ENCODE data around the gene APOA5. TPM values are rescaled to one million over a fixed set of nuclear protein-coding genes. Genes with fewer than 3 reads are reported as not detected.

The APOA5 gene
- total RNA-seq, 1 donor from 2014 or later = not detected

DNA sequence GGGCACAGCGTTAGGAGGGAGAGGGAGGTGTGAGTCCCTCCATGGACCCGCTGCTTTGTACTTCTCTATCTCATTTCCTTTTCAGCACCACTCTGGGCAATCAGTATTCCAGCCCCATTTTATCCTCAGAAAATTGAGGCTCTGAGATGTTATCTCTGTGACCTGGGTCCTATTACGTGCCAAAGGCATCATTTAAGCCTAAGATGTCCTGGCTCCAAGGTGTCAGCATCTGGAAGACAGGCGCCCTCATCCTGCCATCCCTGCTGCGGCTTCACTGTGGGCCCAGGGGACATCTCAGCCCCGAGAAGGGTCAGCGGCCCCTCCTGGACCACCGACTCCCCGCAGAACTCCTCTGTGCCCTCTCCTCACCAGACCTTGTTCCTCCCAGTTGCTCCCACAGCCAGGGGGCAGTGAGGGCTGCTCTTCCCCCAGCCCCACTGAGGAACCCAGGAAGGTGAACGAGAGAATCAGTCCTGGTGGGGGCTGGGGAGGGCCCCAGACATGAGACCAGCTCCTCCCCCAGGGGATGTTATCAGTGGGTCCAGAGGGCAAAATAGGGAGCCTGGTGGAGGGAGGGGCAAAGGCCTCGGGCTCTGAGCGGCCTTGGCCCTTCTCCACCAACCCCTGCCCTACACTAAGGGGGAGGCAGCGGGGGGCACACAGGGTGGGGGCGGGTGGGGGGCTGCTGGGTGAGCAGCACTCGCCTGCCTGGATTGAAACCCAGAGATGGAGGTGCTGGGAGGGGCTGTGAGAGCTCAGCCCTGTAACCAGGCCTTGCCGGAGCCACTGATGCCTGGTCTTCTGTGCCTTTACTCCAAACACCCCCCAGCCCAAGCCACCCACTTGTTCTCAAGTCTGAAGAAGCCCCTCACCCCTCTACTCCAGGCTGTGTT is 37.2 kb upstream of the APOA5 start:
- DNase-seq = no peak
- no peak overlapping the region for H3K4me3 ChIP-seq

GRCh38 chr11:116827461-116827860 is 35.8 kb upstream of the APOA5 start:
- intact Hi-C loops (cut with micrococcal nuclease) = no loop called here
- no peaks in the 10 kb centered on the region for H3K9me3 ChIP-seq (replicated peaks)
- no peak for DNase-seq

More for the DNA sequence above, 37.2 kb upstream of the APOA5 start:
- H3K4me1 ChIP-seq = no peaks in the 10 kb centered on the region
- TF ChIP-seq, protein P1, sequence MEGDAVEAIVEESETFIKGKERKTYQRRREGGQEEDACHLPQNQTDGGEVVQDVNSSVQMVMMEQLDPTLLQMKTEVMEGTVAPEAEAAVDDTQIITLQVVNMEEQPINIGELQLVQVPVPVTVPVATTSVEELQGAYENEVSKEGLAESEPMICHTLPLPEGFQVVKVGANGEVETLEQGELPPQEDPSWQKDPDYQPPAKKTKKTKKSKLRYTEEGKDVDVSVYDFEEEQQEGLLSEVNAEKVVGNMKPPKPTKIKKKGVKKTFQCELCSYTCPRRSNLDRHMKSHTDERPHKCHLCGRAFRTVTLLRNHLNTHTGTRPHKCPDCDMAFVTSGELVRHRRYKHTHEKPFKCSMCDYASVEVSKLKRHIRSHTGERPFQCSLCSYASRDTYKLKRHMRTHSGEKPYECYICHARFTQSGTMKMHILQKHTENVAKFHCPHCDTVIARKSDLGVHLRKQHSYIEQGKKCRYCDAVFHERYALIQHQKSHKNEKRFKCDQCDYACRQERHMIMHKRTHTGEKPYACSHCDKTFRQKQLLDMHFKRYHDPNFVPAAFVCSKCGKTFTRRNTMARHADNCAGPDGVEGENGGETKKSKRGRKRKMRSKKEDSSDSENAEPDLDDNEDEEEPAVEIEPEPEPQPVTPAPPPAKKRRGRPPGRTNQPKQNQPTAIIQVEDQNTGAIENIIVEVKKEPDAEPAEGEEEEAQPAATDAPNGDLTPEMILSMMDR (IDR thresholded peaks at IDR 0.05; ENCODE audit: borderline replicate concordance) = no peak
- no peak overlapping the region for H3K27ac ChIP-seq (replicated peaks)
- no peaks in the 10 kb centered on the region for H3K36me3 ChIP-seq
- intact Hi-C loops (cut with micrococcal nuclease) = no loop called here
- no peaks in the 10 kb centered on the region for H3K27me3 ChIP-seq (ENCODE audit: low read depth)
- H3K9me3 ChIP-seq (replicated peaks) = no peaks in the 10 kb centered on the region

GRCh38 chr11:116826751-116827431 is 35.2 kb upstream of the APOA5 start:
- TF ChIP-seq, protein P1 (IDR thresholded peaks at IDR 0.05; ENCODE audit: borderline replicate concordance) = no peak
- no peaks in the 10 kb centered on the region for H3K4me1 ChIP-seq
- DNase-seq = no peak

More at GRCh38 chr11:116827461-116827860, 35.8 kb upstream of the APOA5 start:
- Histone ChIP-seq H3K27me3 (ENCODE audit: low read depth) (no peaks in the 10 kb centered on the region), H3K4me3 (no peak overlapping the region), H3K4me1 (no peaks in the 10 kb centered on the region), H3K27ac (replicated peaks) (no peak overlapping the region), H3K36me3 (no peaks in the 10 kb centered on the region)
- TF ChIP-seq, protein P1 (IDR thresholded peaks at IDR 0.05; ENCODE audit: borderline replicate concordance) = no peak

GRCh38 chr11:116825854-116826750 is 34.4 kb upstream of the APOA5 start:
- Histone ChIP-seq H3K9me3 (replicated peaks) (no peaks in the 10 kb centered on the region), H3K4me1 (no peaks in the 10 kb centered on the region), H3K36me3 (no peaks in the 10 kb centered on the region), H3K4me3 (no peak overlapping the region), H3K27me3 (ENCODE audit: low read depth) (no peaks in the 10 kb centered on the region), H3K27ac (replicated peaks) (no peak overlapping the region)
- TF ChIP-seq, protein P1 (IDR thresholded peaks at IDR 0.05; ENCODE audit: borderline replicate concordance) = no peak
- DNase-seq = no peak
- intact Hi-C loops (cut with micrococcal nuclease) = no loop called here

More at GRCh38 chr11:116826751-116827431, 35.2 kb upstream of the APOA5 start:
- Histone ChIP-seq H3K27me3 (ENCODE audit: low read depth) (no peaks in the 10 kb centered on the region), H3K36me3 (no peaks in the 10 kb centered on the region), H3K27ac (replicated peaks) (no peak overlapping the region), H3K4me3 (no peak overlapping the region), H3K9me3 (replicated peaks) (no peaks in the 10 kb centered on the region)
- intact Hi-C loops (cut with micrococcal nuclease) = no loop called here

- TF ChIP-seq, protein P1 (IDR thresholded peaks at IDR 0.05; ENCODE audit: borderline replicate concordance) = no peak
- no peak overlapping the region for H3K4me3 ChIP-seq
- intact Hi-C loops (cut with micrococcal nuclease) = no loop called here
- DNase-seq = no peak
- no peaks in the 10 kb centered on the region for H3K27me3 ChIP-seq (ENCODE audit: low read depth)
- no peaks in the 10 kb centered on the region for H3K4me1 ChIP-seq
- H3K27ac ChIP-seq (replicated peaks) = no peak overlapping the region
- no peaks in the 10 kb centered on the region for H3K9me3 ChIP-seq (replicated peaks)
- no peaks in the 10 kb centered on the region for H3K36me3 ChIP-seq
Measured at GRCh38 chr11:116825434-116825833, 33.8 kb upstream of the APOA5 start.

All from left ventricle myocardium inferior (tissue), 1 donor.